ENCODE data around the gene KIF26B. TPM values are rescaled to one million over a fixed set of nuclear protein-coding genes. Genes with fewer than 3 reads are reported as not detected.

Gene KIF26B
- polyA plus RNA-seq, 2 of the 4 experiments (the other 2 are of a cell fraction): 0.01 to 0.04 TPM

DNA sequence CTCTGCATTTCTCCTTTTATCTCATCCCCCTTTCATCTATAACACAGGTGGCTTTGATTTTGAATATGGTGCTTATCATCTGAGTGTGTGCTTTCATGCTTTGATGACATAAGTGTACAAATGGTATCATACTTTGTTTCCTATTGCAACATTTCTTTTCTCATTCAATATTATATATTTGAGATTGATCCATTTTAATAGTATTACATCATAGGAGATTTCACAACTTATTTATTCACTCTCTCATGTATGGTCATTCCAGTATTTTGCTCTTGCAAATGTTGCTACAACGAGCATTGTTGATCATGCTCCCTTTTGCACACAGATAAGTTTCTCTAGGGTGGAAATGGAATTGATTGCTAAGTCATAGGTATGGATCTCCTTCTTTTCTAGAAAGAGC, 302.8 kb downstream of the KIF26B start:
- H3K4me1 ChIP-seq: no peaks in the 10 kb centered on the region
- no peaks in the 10 kb centered on the region for H3K9me3 ChIP-seq
- POLR2A ChIA-PET: no interaction called here
- no peak overlapping the region for H3K4me2 ChIP-seq
- DNase-seq (ENCODE audit: low read depth in 1 of 2, low spot score in 1 of 2) (no peak), FAIRE-seq (no peak), ATAC-seq (no peak)
- no peak overlapping the region for H3K4me3 ChIP-seq
- CTCF ChIA-PET: no interaction called here
- WGBS (ENCODE audit: missing lambda C conversion rate): 26% methylated on average over 1 of the region's 1 CpG
- TF ChIP-seq FOSL2 (IDR thresholded peaks at IDR 0.05) (no peak), FOSL2 (CRISPR knock-in tag; IDR thresholded peaks at IDR 0.05) (no peak), ZNF302 (CRISPR knock-in tag; IDR thresholded peaks at IDR 0.05) (no peak), ZFP36 (IDR thresholded peaks at IDR 0.05; ENCODE audit: borderline replicate concordance, partially characterized antibody) (no peak), CHD2 (IDR thresholded peaks at IDR 0.05; ENCODE audit: low read length, partially characterized antibody) (no peak), EP300 (IDR thresholded peaks at IDR 0.05) (no peak), FOSB (CRISPR knock-in tag; IDR thresholded peaks at IDR 0.05) (no peak), KDM1A (IDR thresholded peaks at IDR 0.05; ENCODE audit: low read depth) (no peak), RFX5 (IDR thresholded peaks at IDR 0.05) (no peak), ZC3H11A (IDR thresholded peaks at IDR 0.05) (no peak), RNF2 (IDR thresholded peaks at IDR 0.05; ENCODE audit: borderline replicate concordance, low read depth) (no peak)
- H3K27ac ChIP-seq: no peak overlapping the region

GRCh38 chr1:245458234-245458633, 303.4 kb downstream of the KIF26B start:
- no peak for TF ChIP-seq MAFK (IDR thresholded peaks at IDR 0.05; ENCODE audit: partially characterized antibody)
- no peak for TF ChIP-seq RCOR1 (IDR thresholded peaks at IDR 0.05; ENCODE audit: low read depth, low read length)
- no peak for TF ChIP-seq RNF2 (IDR thresholded peaks at IDR 0.05; ENCODE audit: borderline replicate concordance, low read depth)
- no peak for TF ChIP-seq EHMT2 (IDR thresholded peaks at IDR 0.05; ENCODE audit: low read depth)
- TF ChIP-seq HOXB5 (CRISPR knock-in tag; IDR thresholded peaks at IDR 0.05): no peak
- TF ChIP-seq, protein P1, sequence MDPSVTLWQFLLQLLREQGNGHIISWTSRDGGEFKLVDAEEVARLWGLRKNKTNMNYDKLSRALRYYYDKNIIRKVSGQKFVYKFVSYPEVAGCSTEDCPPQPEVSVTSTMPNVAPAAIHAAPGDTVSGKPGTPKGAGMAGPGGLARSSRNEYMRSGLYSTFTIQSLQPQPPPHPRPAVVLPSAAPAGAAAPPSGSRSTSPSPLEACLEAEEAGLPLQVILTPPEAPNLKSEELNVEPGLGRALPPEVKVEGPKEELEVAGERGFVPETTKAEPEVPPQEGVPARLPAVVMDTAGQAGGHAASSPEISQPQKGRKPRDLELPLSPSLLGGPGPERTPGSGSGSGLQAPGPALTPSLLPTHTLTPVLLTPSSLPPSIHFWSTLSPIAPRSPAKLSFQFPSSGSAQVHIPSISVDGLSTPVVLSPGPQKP (IDR thresholded peaks at IDR 0.05; ENCODE audit: low read depth, low read length): no peak
- no peak for TF ChIP-seq CHD2 (IDR thresholded peaks at IDR 0.05; ENCODE audit: low read length, partially characterized antibody)
- FAIRE-seq (no peak), DNase-seq (ENCODE audit: low read depth in 1 of 2, low spot score in 1 of 2) (no peak), ATAC-seq (no peak)
- no peaks in the 10 kb centered on the region for H3K9me3 ChIP-seq
- 24% methylated on average over 7 of the region's 7 CpGs for WGBS (ENCODE audit: missing lambda C conversion rate)
- no peak overlapping the region for H3K27ac ChIP-seq
- POLR2A ChIA-PET: no interaction called here
- H3K4me3 ChIP-seq: no peak overlapping the region
- CTCF ChIA-PET: no interaction called here
- no peaks in the 10 kb centered on the region for H3K4me1 ChIP-seq
- no peak overlapping the region for H3K4me2 ChIP-seq

GRCh38 chr1:245458761-245459174, 304.0 kb downstream of the KIF26B start:
- Histone ChIP-seq H3K4me1 (no peaks in the 10 kb centered on the region), H3K4me3 (no peak overlapping the region), H3K27ac (no peak overlapping the region), H3K4me2 (no peak overlapping the region), H3K9me3 (no peaks in the 10 kb centered on the region)
- ChIA-PET POLR2A (no interaction called here), CTCF (no interaction called here)
- DNase-seq (ENCODE audit: low read depth in 1 of 2, low spot score in 1 of 2): no peak
- 9% methylated on average over 4 of the region's 4 CpGs for WGBS (ENCODE audit: missing lambda C conversion rate)
- no peak for FAIRE-seq
- ATAC-seq: no peak
- TF ChIP-seq, protein P2, sequence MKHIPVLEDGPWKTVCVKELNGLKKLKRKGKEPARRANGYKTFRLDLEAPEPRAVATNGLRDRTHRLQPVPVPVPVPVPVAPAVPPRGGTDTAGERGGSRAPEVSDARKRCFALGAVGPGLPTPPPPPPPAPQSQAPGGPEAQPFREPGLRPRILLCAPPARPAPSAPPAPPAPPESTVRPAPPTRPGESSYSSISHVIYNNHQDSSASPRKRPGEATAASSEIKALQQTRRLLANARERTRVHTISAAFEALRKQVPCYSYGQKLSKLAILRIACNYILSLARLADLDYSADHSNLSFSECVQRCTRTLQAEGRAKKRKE (CRISPR knock-in tag; IDR thresholded peaks at IDR 0.05; ENCODE audit: low read depth): no peak
- TF ChIP-seq MAX (IDR thresholded peaks at IDR 0.05): no peak
- TF ChIP-seq EHF (CRISPR knock-in tag; IDR thresholded peaks at IDR 0.05): no peak
- TF ChIP-seq, protein P3, sequence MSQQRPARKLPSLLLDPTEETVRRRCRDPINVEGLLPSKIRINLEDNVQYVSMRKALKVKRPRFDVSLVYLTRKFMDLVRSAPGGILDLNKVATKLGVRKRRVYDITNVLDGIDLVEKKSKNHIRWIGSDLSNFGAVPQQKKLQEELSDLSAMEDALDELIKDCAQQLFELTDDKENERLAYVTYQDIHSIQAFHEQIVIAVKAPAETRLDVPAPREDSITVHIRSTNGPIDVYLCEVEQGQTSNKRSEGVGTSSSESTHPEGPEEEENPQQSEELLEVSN (IDR thresholded peaks at IDR 0.05; ENCODE audit: borderline replicate concordance, low read depth): no peak
- no peak for TF ChIP-seq TFCP2L1 (CRISPR knock-in tag; IDR thresholded peaks at IDR 0.05)
- TF ChIP-seq EHMT2 (IDR thresholded peaks at IDR 0.05; ENCODE audit: low read depth): no peak
- no peak for TF ChIP-seq FOXS1 (CRISPR knock-in tag; IDR thresholded peaks at IDR 0.05)
- TF ChIP-seq KDM5A (IDR thresholded peaks at IDR 0.05): no peak

Data from A549 (cell line).